Muscle layer of duodenum (tissue), 2 donors: ENCODE results near the gene COX15.

Experiments used
- H3K27ac ChIP-seq: one replicate; pipeline ENCODE4 v1.7.0; 2013; ENCODE audit warnings: mild to moderate bottlenecking, low read length
- H3K27me3 ChIP-seq: one replicate; pipeline ENCODE4 v1.7.0; 2013; ENCODE audit warnings: low read depth, mild to moderate bottlenecking, control low read depth, low read length
- H3K36me3 ChIP-seq, 2 donors: one replicate each; pipeline ENCODE4 v1.7.0; 2013; ENCODE audit warnings: low read length in 2 of 2, control low read depth in 1 of 2, mild to moderate bottlenecking in 1 of 2; ENCODE audit not compliant: insufficient read depth in 2 of 2, control insufficient read depth in 1 of 2
- H3K4me1 ChIP-seq, 2 donors: one replicate each; pipeline ENCODE4 v1.7.0; 2013; ENCODE audit warnings: low read length in 2 of 2, mild to moderate bottlenecking in 2 of 2, control low read depth in 1 of 2, moderate library complexity in 1 of 2; ENCODE audit not compliant: insufficient read depth in 2 of 2, control insufficient read depth in 1 of 2
- H3K4me3 ChIP-seq, 2 donors: one replicate each; pipeline ENCODE4 v1.7.0; 2013; ENCODE audit warnings: low read length in 2 of 2, low read depth in 1 of 2, mild to moderate bottlenecking in 1 of 2
- H3K9me3 ChIP-seq, 2 donors: one replicate each; pipeline ENCODE4 v1.7.0; 2013; ENCODE audit warnings: low read length in 2 of 2, control low read depth in 1 of 2, mild to moderate bottlenecking in 1 of 2; ENCODE audit not compliant: control insufficient read depth in 1 of 2
- donor health status: healthy.

COX15 gene

GRCh38 chr10:99732033-99732842 lies at the start of gene COX15, which contains the start of gene CUTC:
TSS of gene COX15 (minus strand) at chr10:99732127. CDS start at chr10:99732049, 78 bp downstream.
TSS of gene CUTC (plus strand) at chr10:99732234. CDS start at chr10:99732349, 115 bp downstream.
- peak within 1 kb of the TSS; percentile 93 for H3K27ac ChIP-seq
- no peaks in the 10 kb centered on the region for H3K9me3 ChIP-seq
- H3K36me3 ChIP-seq = peaks cover 11 to 12% of the 10 kb centered on the region in 2 donors
- H3K27me3 ChIP-seq = no peaks in the 10 kb centered on the region
- peak within 1 kb of the TSS; percentile 96 to 99 for H3K4me3 ChIP-seq
- H3K4me1 ChIP-seq = peaks cover 6 to 14% of the 10 kb centered on the region in 2 donors

- Histone ChIP-seq H3K27me3 (no peaks in the 10 kb centered on the region), H3K27ac (peak overlapping the region; percentile 72), H3K36me3 (no peaks in the 10 kb centered on the region), H3K4me1 (peaks cover 0 to 5% of the 10 kb centered on the region in 2 donors), H3K9me3 (no peaks in the 10 kb centered on the region), H3K4me3 (peak overlapping the region; percentile 17 to 31)
Measured at GRCh38 chr10:99779335-99779734, 47.4 kb upstream of the COX15 start.

GRCh38 chr10:99777918-99778714 lies 46.2 kb upstream of the COX15 start:
- Histone ChIP-seq H3K4me3 (no peak overlapping the region), H3K4me1 (no peaks in the 10 kb centered on the region), H3K27ac (no peak overlapping the region), H3K27me3 (no peaks in the 10 kb centered on the region), H3K36me3 (no peaks in the 10 kb centered on the region), H3K9me3 (no peaks in the 10 kb centered on the region)

GRCh38 chr10:99775850-99776249 lies 43.9 kb upstream of the COX15 start:
- Histone ChIP-seq H3K4me1 (no peaks in the 10 kb centered on the region), H3K36me3 (no peaks in the 10 kb centered on the region), H3K9me3 (no peaks in the 10 kb centered on the region), H3K4me3 (no peak overlapping the region), H3K27me3 (no peaks in the 10 kb centered on the region), H3K27ac (no peak overlapping the region)

- H3K9me3 ChIP-seq = no peaks in the 10 kb centered on the region
- H3K27ac ChIP-seq = no peak overlapping the region
- H3K4me1 ChIP-seq = no peaks in the 10 kb centered on the region
- H3K4me3 ChIP-seq = no peak overlapping the region
- H3K27me3 ChIP-seq = no peaks in the 10 kb centered on the region
- no peaks in the 10 kb centered on the region for H3K36me3 ChIP-seq
Measured at GRCh38 chr10:99770408-99771045, 38.6 kb upstream of the COX15 start.

GRCh38 chr10:99769706-99770105 lies 37.8 kb upstream of the COX15 start:
- Histone ChIP-seq H3K4me1 (no peaks in the 10 kb centered on the region), H3K9me3 (no peaks in the 10 kb centered on the region), H3K36me3 (no peaks in the 10 kb centered on the region), H3K27me3 (no peaks in the 10 kb centered on the region), H3K4me3 (no peak overlapping the region), H3K27ac (no peak overlapping the region)

GRCh38 chr10:99768556-99768955 lies 36.6 kb upstream of the COX15 start:
- no peaks in the 10 kb centered on the region for H3K4me1 ChIP-seq
- no peaks in the 10 kb centered on the region for H3K9me3 ChIP-seq
- H3K27me3 ChIP-seq = no peaks in the 10 kb centered on the region
- no peak overlapping the region for H3K4me3 ChIP-seq
- no peak overlapping the region for H3K27ac ChIP-seq
- H3K36me3 ChIP-seq = no peaks in the 10 kb centered on the region

- Histone ChIP-seq H3K27me3 (no peaks in the 10 kb centered on the region), H3K36me3 (no peaks in the 10 kb centered on the region), H3K4me1 (no peaks in the 10 kb centered on the region), H3K9me3 (no peaks in the 10 kb centered on the region), H3K4me3 (no peak overlapping the region), H3K27ac (no peak overlapping the region)
Measured at GRCh38 chr10:99767901-99768300, 36.0 kb upstream of the COX15 start.

- Histone ChIP-seq H3K4me1 (no peaks in the 10 kb centered on the region), H3K36me3 (no peaks in the 10 kb centered on the region), H3K4me3 (no peak overlapping the region)
Measured at GRCh38 chr10:99766302-99766681, 34.4 kb upstream of the COX15 start.

GRCh38 chr10:99765672-99766301 lies 33.9 kb upstream of the COX15 start:
- H3K4me1 ChIP-seq = no peaks in the 10 kb centered on the region
- H3K9me3 ChIP-seq = no peaks in the 10 kb centered on the region
- no peaks in the 10 kb centered on the region for H3K27me3 ChIP-seq
- H3K4me3 ChIP-seq = no peak overlapping the region
- peaks cover 0 to 5% of the 10 kb centered on the region in 2 donors for H3K36me3 ChIP-seq
- H3K27ac ChIP-seq = no peak overlapping the region

More at GRCh38 chr10:99766302-99766681, 34.4 kb upstream of the COX15 start:
- no peaks in the 10 kb centered on the region for H3K27me3 ChIP-seq
- no peaks in the 10 kb centered on the region for H3K9me3 ChIP-seq
- H3K27ac ChIP-seq = no peak overlapping the region

GRCh38 chr10:99761365-99761764 lies 29.4 kb upstream of the COX15 start:
- H3K36me3 ChIP-seq = peaks cover 22 to 42% of the 10 kb centered on the region in 2 donors
- no peaks in the 10 kb centered on the region for H3K27me3 ChIP-seq
- no peaks in the 10 kb centered on the region for H3K4me1 ChIP-seq
- no peaks in the 10 kb centered on the region for H3K9me3 ChIP-seq
- H3K4me3 ChIP-seq = no peak overlapping the region
- no peak overlapping the region for H3K27ac ChIP-seq
